ENCODE measurements around the gene HOOK2. TPM values are rescaled to one million over a fixed set of nuclear protein-coding genes. Genes with fewer than 3 reads are reported as not detected.
A peak's percentile ranks its signal among the peaks of the same experiment; 100 is the strongest.
"Not testable (repeated sequence)": the region's sequence is repeated elsewhere in the genome, so short reads cannot be mapped to it uniquely, and the experiment has no call there.

The HOOK2 gene
- total RNA-seq = 13.3 and 15.7 TPM in 2 replicates

DNA sequence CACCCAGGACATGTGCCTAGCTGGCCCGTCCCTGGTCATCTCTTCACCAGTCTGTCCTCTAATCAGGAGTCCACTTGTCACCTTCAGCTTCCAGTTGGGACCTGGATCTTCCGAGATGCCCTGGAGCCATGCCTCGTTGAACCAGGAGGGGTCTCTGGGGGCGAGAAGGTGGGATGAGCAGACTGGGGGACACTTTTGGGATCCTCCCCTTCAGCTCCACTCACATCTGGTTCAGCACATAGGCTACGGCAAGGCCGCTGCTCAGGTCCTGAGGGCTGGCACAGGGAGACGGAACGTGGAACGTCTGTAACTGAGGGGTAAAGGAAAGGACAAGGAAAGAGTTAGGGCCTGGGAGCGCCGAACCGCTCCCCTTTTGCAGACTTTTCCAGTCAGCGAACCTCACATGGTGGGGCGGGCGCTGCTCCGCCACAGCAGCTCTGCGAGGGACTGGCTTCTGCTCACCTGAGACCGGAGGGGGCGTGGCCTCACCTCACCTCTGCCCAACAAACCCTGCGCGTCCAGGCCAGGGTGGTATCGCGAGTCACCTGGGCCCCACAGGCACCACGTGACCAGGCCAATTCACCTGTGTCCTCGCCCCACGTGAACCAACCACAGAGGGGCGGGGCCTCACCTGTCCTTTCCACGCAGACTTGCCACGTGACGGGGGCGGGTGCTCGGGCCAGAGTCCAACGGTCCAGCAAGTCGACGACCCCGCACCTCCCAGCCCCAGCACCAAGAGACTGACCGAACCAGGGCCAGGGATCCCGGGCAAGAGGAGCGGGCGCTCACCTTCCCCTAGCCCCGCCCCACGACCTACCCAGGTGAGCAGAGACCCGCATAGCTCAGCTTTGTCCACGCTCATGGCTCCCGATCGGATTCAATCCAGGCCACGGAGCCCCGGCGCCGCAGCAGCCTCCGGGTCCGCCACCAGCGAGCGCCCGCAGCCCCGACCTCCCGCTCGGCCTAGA lies at the start of gene HOOK2:
Gene HOOK2 (minus strand): TSS at position 965 of the 968 bp plus-strand sequence. CDS start 103 bp downstream, at position 862.
- H3K4me1 Mint-ChIP-seq (ENCODE audit: low read depth) = peaks cover 31% of the 10 kb centered on the region
- intact Hi-C loops (cut with micrococcal nuclease) = loop anchor here (1.0 to 5.0 kb wide), 2 partner anchors 9 to 53 kb away; partner anchors contain the start of gene TNPO2
- H3K9me3 Mint-ChIP-seq = no peaks in the 10 kb centered on the region
- H3K36me3 Mint-ChIP-seq (ENCODE audit: low read depth) = peaks cover 2% of the 10 kb centered on the region
- H3K27ac Mint-ChIP-seq = peak within 1 kb of the TSS; percentile 55
- DNase-seq (ENCODE audit: low spot score) = peak; percentile 18
- H3K27me3 Mint-ChIP-seq (ENCODE audit: insufficient read depth) = no peaks in the 10 kb centered on the region
- peak within 1 kb of the TSS; percentile 78 for H3K4me3 Mint-ChIP-seq

GRCh38 chr19:12821761-12822160 lies 46.4 kb upstream of the HOOK2 start:
- no peak overlapping the region for H3K27ac Mint-ChIP-seq
- no peaks in the 10 kb centered on the region for H3K36me3 Mint-ChIP-seq (ENCODE audit: low read depth)
- no peaks in the 10 kb centered on the region for H3K9me3 Mint-ChIP-seq
- intact Hi-C loops (cut with micrococcal nuclease) = no loop called here
- no peak for DNase-seq (ENCODE audit: low spot score)
- H3K4me3 Mint-ChIP-seq = no peak overlapping the region
- H3K4me1 Mint-ChIP-seq (ENCODE audit: low read depth) = peaks cover 11% of the 10 kb centered on the region
- H3K27me3 Mint-ChIP-seq (ENCODE audit: insufficient read depth) = peaks cover 11% of the 10 kb centered on the region

GRCh38 chr19:12817810-12818209 lies 42.5 kb upstream of the HOOK2 start:
- H3K27me3 Mint-ChIP-seq (ENCODE audit: insufficient read depth); H3K4me1 Mint-ChIP-seq (ENCODE audit: low read depth); H3K36me3 Mint-ChIP-seq (ENCODE audit: low read depth); H3K27ac Mint-ChIP-seq; H3K9me3 Mint-ChIP-seq; intact Hi-C loops (cut with micrococcal nuclease); H3K4me3 Mint-ChIP-seq; DNase-seq (ENCODE audit: low spot score): not testable (repeated sequence)

DNA sequence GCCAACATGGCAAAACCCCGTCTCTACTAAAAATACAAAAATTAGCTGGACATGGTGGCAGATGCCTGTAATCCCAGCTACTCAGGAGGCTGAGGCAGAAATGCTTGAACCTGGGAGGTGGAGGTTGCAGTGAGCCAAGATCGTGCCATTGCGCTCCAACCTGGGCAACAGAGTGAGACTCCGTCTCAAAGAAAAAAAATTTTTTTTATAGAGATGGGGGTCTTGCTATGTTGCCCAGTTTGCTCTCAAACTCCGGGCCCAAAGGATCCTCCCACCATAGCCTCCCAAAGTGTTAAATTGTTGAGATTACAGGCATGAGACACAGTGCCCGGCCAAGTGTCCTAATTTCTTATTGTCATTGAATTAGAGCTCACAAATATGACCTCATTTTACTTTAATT lies 41.8 kb upstream of the HOOK2 start:
- H3K27me3 Mint-ChIP-seq (ENCODE audit: insufficient read depth); H3K36me3 Mint-ChIP-seq (ENCODE audit: low read depth); H3K9me3 Mint-ChIP-seq; intact Hi-C loops (cut with micrococcal nuclease); H3K4me3 Mint-ChIP-seq; H3K27ac Mint-ChIP-seq; DNase-seq (ENCODE audit: low spot score); H3K4me1 Mint-ChIP-seq (ENCODE audit: low read depth): not testable (repeated sequence)

- Mint-ChIP-seq H3K9me3 (no peaks in the 10 kb centered on the region), H3K4me1 (ENCODE audit: low read depth) (no peaks in the 10 kb centered on the region), H3K4me3 (no peak overlapping the region), H3K36me3 (ENCODE audit: low read depth) (peaks cover 10% of the 10 kb centered on the region), H3K27me3 (ENCODE audit: insufficient read depth) (no peaks in the 10 kb centered on the region), H3K27ac (no peak overlapping the region)
- DNase-seq (ENCODE audit: low spot score) = no peak
- intact Hi-C loops (cut with micrococcal nuclease) = no loop called here
Observed at GRCh38 chr19:12815088-12815487, 39.7 kb upstream of the HOOK2 start.

DNA sequence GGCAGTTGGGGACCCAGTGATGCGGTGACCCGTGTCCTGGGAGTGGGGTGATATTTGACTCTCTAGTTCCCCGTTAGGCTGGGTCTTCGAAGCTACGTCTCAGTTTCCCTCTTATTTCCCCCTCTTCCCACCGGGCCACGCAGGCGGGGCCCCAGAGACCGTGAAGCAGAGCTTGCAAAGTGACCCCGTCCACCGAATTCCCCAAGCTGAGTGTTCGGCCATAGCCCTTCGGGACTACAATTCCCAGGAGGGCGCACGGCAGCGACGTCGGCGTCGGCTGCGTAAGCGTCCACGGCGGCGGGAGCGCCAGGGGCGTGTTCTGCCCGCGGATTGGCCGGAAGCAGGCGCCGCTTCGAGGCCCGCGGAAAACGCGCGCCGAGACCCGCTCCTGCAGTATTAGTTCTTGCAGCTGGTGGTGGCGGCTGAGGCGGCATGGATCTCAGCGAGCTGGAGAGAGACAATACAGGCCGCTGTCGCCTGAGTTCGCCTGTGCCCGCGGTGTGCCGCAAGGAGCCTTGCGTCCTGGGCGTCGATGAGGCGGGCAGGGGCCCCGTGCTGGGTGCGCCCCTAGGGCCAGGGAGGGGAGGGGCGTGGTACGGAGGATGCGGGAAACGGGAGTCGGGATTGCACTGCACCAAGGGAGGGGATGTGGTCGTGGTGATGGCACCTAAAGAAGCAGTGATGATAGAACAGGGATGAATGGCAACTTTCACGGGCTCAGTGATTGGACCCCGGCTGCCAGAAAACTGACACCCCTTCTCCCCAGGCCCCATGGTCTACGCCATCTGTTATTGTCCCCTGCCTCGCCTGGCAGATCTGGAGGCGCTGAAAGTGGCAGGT lies 31.1 kb upstream of the HOOK2 start, which contains the start of gene RNASEH2A:
Gene RNASEH2A (plus strand): TSS at position 343 of the 840 bp plus-strand sequence. CDS start 90 bp downstream, at position 433.
- H3K4me1 Mint-ChIP-seq (ENCODE audit: low read depth) = peaks cover 17% of the 10 kb centered on the region
- intact Hi-C loops (cut with micrococcal nuclease) = loop anchor here (1.0 to 5.0 kb wide), 4 partner anchors 40 to 110 kb away; partner anchors contain the start of genes DNASE2, FBXW9 and GET3
- H3K9me3 Mint-ChIP-seq = no peaks in the 10 kb centered on the region
- H3K4me3 Mint-ChIP-seq = peak within 1 kb of the TSS; percentile 96
- H3K36me3 Mint-ChIP-seq (ENCODE audit: low read depth) = peaks cover 8% of the 10 kb centered on the region
- DNase-seq (ENCODE audit: low spot score) = peak; percentile 89
- peak within 1 kb of the TSS; percentile 89 for H3K27ac Mint-ChIP-seq
- no peaks in the 10 kb centered on the region for H3K27me3 Mint-ChIP-seq (ENCODE audit: insufficient read depth)

DNA sequence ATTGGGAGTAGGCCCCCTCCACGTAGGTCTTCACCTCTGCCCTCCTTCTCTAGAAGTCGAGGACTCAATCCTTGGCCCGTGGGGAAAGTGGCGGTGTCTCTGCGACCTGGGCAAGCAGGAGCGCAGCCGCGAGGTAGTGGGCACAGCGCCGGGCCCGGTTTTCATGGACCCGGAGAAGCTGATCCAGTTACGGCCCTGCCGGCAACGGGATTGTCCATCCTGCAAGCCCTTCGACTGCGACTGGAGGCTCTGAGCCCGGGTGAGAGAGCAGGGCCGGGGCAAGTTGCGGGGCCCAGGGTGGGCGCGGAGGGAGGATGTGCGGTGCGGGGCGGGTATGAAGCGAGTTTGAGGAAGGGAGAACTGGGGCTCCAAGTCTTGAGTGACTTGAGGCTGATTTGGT lies 28.7 kb upstream of the HOOK2 start:
- no peak overlapping the region for H3K4me3 Mint-ChIP-seq
- H3K9me3 Mint-ChIP-seq = no peaks in the 10 kb centered on the region
- no peaks in the 10 kb centered on the region for H3K27me3 Mint-ChIP-seq (ENCODE audit: insufficient read depth)
- intact Hi-C loops (cut with micrococcal nuclease) = no loop called here
- no peak for DNase-seq (ENCODE audit: low spot score)
- H3K36me3 Mint-ChIP-seq (ENCODE audit: low read depth) = peaks cover 18% of the 10 kb centered on the region
- no peak overlapping the region for H3K27ac Mint-ChIP-seq
- H3K4me1 Mint-ChIP-seq (ENCODE audit: low read depth) = peaks cover 27% of the 10 kb centered on the region

DNA sequence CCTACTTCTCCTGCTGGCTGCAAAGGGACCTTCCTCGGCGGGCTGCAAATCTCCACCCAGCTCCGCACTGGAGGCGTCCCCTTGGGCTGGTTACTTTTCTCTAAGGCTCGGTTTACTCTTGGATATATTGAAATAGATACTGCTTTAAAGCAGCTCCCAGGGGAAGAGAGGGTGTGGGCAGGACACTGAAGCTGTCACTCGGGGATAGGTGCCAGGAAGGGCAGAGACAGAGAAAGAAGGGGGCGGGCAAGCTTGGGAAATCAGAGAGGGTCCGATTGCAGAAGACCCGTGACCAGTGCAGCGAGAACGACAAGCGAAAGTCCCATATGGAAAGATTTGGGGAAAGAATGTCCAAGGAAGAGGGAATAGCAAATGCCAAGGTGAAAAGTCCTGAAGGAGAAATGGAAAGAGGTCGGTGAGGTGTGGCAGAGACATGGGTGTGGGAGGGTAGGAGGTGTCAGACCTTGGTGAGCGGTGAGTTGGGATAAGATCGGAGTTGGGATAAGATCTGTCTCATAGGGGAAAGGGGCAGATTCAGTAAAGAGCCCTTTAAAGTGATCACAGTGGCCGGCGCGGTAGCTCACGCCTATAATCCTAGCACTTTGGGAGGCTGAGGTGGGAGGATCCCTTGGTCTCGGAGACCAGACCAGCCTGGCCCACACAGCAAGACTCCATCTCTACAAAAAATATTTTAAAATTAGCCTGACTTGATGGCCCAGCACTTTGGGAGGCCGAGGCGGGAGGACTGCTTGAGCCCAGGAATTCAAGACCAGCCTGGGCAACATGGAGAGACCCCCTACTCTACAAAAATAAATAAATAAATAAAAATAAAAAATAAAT lies 27.1 kb upstream of the HOOK2 start:
- Mint-ChIP-seq H3K36me3 (ENCODE audit: low read depth) (peaks cover 15% of the 10 kb centered on the region), H3K27me3 (ENCODE audit: insufficient read depth) (no peaks in the 10 kb centered on the region), H3K4me3 (peak overlapping the region; percentile 87), H3K27ac (peak overlapping the region; percentile 68), H3K4me1 (ENCODE audit: low read depth) (peaks cover 27% of the 10 kb centered on the region), H3K9me3 (no peaks in the 10 kb centered on the region)
- intact Hi-C loops (cut with micrococcal nuclease) = no loop called here
- no peak for DNase-seq (ENCODE audit: low spot score)

- peak; percentile 74 for DNase-seq (ENCODE audit: low spot score)
- Mint-ChIP-seq H3K4me3 (peak within 1 kb of the TSS; percentile 87), H3K27me3 (ENCODE audit: insufficient read depth) (no peaks in the 10 kb centered on the region), H3K9me3 (no peaks in the 10 kb centered on the region), H3K27ac (peak within 1 kb of the TSS; percentile 80), H3K4me1 (ENCODE audit: low read depth) (peaks cover 29% of the 10 kb centered on the region), H3K36me3 (ENCODE audit: low read depth) (peaks cover 15% of the 10 kb centered on the region)
- intact Hi-C loops (cut with micrococcal nuclease) = no loop called here
Observed at GRCh38 chr19:12801466-12802266, 26.3 kb upstream of the HOOK2 start, which contains the start of the genes PRDX2 and THSD8. Gene PRDX2, minus strand, starts transcription at chr19:12801800. Its CDS starts 539 bp downstream, at chr19:12801261. Gene THSD8, plus strand, starts transcription at chr19:12802069. Its CDS starts 3 bp downstream, at chr19:12802072.

- intact Hi-C loops (cut with micrococcal nuclease) = no loop called here
- H3K4me3 Mint-ChIP-seq = peak overlapping the region; percentile 87
Observed at GRCh38 chr19:12800923-12801465, 25.6 kb upstream of the HOOK2 start.

GRCh38 chr19:12800466-12800770 lies 25.1 kb upstream of the HOOK2 start:
- no peaks in the 10 kb centered on the region for H3K9me3 Mint-ChIP-seq
- no peak for DNase-seq (ENCODE audit: low spot score)
- H3K36me3 Mint-ChIP-seq (ENCODE audit: low read depth) = peaks cover 17% of the 10 kb centered on the region
- peak overlapping the region; percentile 87 for H3K4me3 Mint-ChIP-seq
- peak overlapping the region; percentile 80 for H3K27ac Mint-ChIP-seq
- H3K27me3 Mint-ChIP-seq (ENCODE audit: insufficient read depth) = no peaks in the 10 kb centered on the region
- H3K4me1 Mint-ChIP-seq (ENCODE audit: low read depth) = peaks cover 32% of the 10 kb centered on the region
- intact Hi-C loops (cut with micrococcal nuclease) = no loop called here

More at GRCh38 chr19:12800923-12801465, 25.6 kb upstream of the HOOK2 start:
- H3K27ac Mint-ChIP-seq = peak overlapping the region; percentile 80
- peaks cover 17% of the 10 kb centered on the region for H3K36me3 Mint-ChIP-seq (ENCODE audit: low read depth)
- no peaks in the 10 kb centered on the region for H3K9me3 Mint-ChIP-seq
- peaks cover 29% of the 10 kb centered on the region for H3K4me1 Mint-ChIP-seq (ENCODE audit: low read depth)
- no peak for DNase-seq (ENCODE audit: low spot score)
- H3K27me3 Mint-ChIP-seq (ENCODE audit: insufficient read depth) = no peaks in the 10 kb centered on the region
